GM04503 (cell line): Measurements from ENCODE around the gene SHROOM3.
"Not testable (repeated sequence)": the region's sequence is repeated elsewhere in the genome, so short reads cannot be mapped to it uniquely, and the experiment has no call there.

Experiments used
- DNase-seq: peaks from one replicate; pipeline ENCODE4 v3.0.0-alpha.2; 2012; ENCODE audit warnings: low read depth

SHROOM3 gene

GRCh38 chr4:76697129-76697803 lies 262.2 kb downstream of the SHROOM3 start:
- no peak for DNase-seq

DNA sequence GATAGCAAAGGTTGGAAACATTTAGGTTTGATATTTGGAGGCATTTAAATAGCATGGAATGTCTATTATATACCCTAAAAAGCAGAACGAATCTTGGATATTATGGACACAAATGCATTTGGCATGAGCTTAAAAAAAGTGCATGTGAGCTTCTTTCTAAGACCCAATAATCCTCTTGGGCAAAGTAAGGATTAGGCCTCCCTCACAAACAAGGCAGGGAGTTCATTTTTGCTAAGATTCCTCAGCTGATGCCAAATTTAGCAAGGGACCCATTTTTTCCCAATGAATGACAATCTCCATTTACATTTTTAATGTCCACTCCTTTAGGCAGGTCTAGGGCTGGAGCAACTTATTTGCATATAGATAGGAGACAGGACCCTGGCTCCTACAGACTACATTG lies 263.1 kb downstream of the SHROOM3 start:
- DNase-seq, result no peak

DNA sequence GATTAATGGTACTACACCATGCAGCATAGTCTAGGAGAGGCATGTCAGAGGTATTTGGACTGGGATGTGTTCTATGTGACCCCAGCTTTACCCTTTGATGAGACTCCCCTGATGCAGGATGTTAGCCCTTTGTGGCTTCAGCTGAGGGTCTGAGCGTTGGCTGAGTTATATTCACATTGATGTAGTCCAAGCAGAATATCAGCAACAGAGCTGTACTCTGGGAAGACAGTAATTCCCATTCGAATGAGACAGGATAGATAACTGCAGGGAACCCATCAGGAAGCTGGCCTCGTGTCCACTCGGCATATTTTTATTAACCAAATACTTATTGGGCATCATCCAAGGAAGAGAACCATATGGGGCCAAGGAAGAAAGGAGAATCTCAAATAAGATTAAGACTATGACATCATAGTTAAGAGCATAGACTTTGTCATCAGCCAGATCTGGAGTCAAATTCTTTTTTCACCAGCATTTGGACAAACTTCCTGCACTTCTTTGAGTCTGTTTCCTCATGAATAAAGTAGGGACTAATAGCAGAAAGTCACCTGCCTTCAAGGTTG lies 264.8 kb downstream of the SHROOM3 start:
- no peak for DNase-seq

DNA sequence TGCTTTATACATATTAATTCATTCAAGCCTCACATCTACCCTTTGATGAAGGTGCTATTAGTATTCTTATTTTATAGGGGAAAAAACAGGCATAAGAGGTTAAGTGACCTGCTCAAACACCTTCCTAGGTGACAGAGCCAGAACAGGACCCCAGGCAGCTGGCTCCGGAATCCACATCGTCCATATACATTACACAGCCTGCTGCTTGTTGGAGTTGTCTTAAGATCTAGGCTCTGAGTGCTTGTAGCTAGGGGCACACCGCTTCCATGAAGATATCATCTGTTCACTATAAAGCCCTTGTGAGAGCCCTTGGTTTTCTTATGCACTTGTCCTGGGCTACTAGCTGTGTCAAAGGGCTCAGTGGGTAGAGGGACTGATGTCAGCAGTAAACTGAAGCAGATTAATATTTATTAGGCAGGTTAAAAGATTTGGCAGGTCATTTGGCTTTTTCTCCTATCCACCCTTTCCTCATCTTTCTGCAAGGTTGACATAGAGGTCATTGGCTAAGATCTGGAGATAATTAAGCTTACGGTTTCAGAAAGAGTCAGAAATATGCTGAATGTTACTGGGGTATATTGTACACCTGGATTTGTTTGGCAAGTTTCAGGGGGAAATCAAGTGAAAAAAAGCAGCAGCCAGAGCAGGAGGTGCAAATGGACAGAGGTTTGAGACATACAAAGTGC lies 267.6 kb downstream of the SHROOM3 start:
- DNase-seq, result no peak

DNA sequence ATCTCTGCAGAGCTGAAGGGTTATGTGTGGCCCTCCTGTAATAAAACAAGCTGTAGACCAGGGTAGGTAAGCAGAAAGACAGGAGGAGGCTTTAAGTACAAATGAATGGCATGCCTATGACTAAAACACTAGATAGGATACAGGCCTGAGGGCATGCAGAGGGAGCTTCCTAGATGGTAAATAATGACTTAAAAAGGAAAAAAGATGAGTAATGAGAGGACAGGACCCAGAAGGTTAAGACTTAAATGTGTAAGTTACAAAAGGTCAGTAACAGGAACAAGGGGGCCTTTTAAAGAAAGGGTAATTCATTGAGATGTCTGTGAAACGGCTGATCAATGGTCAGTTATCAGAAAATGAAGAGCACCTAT lies 268.1 kb downstream of the SHROOM3 start:
- no peak for DNase-seq

GRCh38 chr4:76703676-76704075 lies 268.6 kb downstream of the SHROOM3 start:
- no peak for DNase-seq

DNA sequence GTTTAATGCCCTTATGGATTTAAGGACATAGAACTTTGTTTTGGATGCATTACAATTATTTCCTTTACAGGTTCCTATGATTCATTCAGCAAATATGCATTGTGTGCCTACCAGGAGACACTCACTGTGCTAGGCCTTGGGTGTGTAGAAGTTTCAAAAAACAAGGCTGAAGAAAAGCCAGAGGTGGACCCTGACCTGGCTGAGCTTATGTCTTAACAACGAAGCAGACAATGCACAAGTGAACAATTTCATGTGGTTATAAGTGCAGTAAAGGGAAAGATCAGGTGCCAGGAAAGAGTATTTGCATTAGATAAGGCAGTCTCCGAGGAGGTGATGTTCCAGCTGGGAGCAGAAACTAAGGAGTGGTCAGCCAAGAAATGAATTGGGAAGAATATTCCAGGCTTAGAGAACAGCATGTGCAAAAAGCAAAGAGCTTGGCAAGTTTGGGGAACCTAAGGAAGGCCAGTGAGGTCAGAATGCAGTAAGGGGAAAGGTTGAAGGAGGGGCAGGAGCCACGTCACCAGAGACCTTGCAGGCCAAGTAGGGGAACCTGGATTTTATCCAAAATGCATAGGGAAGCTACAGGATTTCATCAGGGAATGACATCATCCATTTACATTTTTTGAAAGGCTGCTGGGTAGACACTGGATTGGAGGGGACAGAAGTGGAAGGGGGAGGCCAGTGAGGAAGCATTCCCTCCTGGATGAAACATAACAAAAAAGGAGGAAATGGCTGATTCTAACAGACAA lies 269.3 kb downstream of the SHROOM3 start:
- no peak for DNase-seq

GRCh38 chr4:76705472-76705871 lies 270.4 kb downstream of the SHROOM3 start:
- no peak for DNase-seq

GRCh38 chr4:76706581-76706980 lies 271.6 kb downstream of the SHROOM3 start:
- no peak for DNase-seq

- no peak for DNase-seq
Measured at GRCh38 chr4:76708971-76709771, 274.1 kb downstream of the SHROOM3 start.

- no peak for DNase-seq
Measured at GRCh38 chr4:76709772-76710090, 274.7 kb downstream of the SHROOM3 start.

GRCh38 chr4:76712564-76712963 lies 277.5 kb downstream of the SHROOM3 start:
- no peak for DNase-seq

GRCh38 chr4:76714226-76714625 lies 279.2 kb downstream of the SHROOM3 start:
- no peak for DNase-seq

GRCh38 chr4:76716020-76716419 lies 281.0 kb downstream of the SHROOM3 start:
- no peak for DNase-seq

GRCh38 chr4:76716658-76717057 lies 281.6 kb downstream of the SHROOM3 start:
- no peak for DNase-seq

DNA sequence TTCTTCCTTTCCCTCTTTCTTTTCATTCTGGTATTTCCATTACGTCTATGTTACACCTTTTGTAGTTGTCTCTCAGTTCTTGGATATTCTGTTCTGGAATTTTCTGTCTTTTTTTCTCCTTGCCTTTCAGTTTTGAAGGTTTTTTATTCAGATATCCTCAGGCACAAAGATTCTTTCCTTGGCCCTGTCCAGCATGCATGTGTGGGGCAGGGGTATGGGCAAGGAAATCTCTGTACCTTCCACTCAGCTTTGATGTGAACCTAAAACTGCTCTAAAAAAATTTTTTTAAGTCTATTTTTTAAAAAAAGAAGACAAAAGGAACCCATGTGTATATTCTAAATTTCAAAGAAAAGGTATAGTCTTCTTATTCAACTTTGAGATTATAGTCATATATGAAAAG lies 282.4 kb downstream of the SHROOM3 start:
- DNase-seq, result no peak

- DNase-seq, result no peak
Measured at GRCh38 chr4:76718021-76718420, 283.0 kb downstream of the SHROOM3 start.

DNA sequence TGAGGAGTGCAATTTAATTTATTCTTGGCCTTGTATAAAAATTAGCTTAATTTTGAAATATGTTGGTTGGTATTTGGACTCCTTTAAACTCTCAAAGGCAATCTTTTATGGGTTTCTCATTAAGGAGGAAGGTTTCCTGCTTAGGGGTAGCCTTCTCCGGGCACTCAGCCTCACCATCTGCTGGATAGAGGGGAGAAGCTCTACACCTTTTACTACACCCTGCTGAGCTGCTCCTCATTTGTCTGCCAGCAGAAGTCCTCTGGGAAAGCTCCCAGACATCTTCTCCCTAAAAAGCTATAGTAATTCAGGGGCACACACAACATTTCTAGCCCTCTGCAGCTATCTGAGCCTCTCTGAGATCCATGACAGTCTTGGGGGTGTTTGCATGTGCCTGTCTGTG lies 283.8 kb downstream of the SHROOM3 start:
- no peak for DNase-seq

- no peak for DNase-seq
Measured at GRCh38 chr4:76720121-76720520, 285.1 kb downstream of the SHROOM3 start.

DNA sequence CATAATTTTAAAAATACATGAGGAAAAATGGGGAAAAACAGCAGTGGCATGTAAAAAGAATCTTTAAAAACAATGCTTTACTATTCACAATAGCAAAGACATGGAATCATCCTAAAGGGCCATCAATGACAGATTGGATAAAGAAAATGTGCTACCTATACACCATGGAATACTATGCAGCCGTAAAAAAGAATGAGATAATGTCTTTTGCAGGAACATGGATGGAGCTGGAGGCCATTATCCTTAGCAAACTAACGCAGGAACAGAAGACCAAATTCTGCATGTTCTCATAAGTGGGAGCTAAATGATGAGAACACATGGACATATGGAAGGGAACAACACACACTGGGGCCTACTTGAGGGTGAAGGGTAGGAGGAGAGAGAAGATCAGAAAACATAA lies 287.1 kb downstream of the SHROOM3 start:
- DNase-seq, result not testable (repeated sequence)

DNA sequence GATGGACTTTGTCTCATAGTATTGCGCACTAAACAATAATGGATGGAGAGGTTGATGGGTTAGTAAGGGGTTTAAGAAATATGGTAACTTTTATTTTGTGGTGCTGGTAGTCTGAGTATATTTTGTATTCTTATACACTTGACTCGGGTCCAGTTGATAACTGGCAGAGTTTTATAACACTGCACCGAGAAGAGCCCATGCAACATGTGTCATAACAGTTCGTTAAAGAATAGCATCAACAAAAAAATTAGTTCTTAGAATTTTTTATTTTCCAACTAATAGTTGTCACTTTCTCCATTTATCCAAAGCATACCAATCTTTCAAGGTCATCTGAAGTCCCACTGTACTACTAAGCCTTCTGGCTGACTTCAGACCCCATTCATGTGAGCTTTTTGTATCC lies 287.8 kb downstream of the SHROOM3 start:
- no peak for DNase-seq

DNA sequence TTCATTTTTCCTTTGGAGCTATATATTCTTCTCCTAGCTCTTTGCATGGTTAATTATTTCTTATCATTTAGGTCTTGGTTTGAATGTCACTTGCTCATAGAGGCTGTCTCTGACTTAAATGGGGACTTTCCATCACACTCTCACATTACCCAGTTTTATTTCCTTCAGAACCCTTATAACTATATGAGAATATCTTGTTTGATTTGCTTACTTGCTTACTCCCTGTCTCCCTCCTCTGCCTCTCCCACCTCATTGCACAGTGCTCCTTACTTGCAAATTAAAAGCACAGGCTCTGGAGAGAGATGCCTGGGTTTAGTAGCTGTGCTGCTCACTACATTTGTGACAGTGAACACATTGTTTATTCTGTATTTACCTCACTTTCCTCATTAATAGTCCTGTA lies 288.3 kb downstream of the SHROOM3 start:
- DNase-seq, result no peak
